AG10803 (cell line): ENCODE measurements around the gene FAM20B.

Source experiments
- DNase-seq: peaks from one replicate; pipeline ENCODE4 v3.0.0; 2010; ENCODE audit warnings: low read depth
- H3K4me3 ChIP-seq: 2 replicates; pipeline ENCODE4 v1.5.1; 2011; ENCODE audit warnings: mild to moderate bottlenecking, low read length, control low read depth
- TF ChIP-seq, protein P1 (sequence below): conservative IDR thresholded peaks from 2 replicates; pipeline ENCODE4 v1.5.1; 2011; ENCODE audit warnings: mild to moderate bottlenecking, low read length, control low read depth, inconsistent platforms

FAM20B gene

DNA sequence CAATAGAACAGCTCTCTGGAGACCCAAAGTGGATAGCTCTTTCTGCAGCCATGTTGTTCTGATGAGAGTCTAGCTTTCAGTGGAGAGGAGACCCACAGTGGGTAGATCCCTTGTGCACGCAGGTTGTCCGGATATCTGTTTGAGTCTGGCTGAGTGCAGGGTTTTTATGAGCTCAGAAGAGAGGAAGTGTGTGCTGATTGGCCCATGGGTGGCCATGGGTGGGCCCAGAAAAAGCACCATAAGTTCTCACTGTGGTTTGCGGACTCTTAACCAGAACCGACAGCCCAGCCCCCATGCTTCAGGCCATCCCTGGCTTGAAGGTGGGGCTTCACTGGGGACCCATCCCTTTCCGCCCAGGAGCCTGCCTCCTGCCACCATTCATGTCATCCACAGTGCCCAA, 17.0 kb downstream of the FAM20B start:
- H3K4me3 ChIP-seq, result no peak overlapping the region
- TF ChIP-seq, protein P1, sequence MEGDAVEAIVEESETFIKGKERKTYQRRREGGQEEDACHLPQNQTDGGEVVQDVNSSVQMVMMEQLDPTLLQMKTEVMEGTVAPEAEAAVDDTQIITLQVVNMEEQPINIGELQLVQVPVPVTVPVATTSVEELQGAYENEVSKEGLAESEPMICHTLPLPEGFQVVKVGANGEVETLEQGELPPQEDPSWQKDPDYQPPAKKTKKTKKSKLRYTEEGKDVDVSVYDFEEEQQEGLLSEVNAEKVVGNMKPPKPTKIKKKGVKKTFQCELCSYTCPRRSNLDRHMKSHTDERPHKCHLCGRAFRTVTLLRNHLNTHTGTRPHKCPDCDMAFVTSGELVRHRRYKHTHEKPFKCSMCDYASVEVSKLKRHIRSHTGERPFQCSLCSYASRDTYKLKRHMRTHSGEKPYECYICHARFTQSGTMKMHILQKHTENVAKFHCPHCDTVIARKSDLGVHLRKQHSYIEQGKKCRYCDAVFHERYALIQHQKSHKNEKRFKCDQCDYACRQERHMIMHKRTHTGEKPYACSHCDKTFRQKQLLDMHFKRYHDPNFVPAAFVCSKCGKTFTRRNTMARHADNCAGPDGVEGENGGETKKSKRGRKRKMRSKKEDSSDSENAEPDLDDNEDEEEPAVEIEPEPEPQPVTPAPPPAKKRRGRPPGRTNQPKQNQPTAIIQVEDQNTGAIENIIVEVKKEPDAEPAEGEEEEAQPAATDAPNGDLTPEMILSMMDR, result no peak
- DNase-seq, result no peak

GRCh38 chr1:179043266-179043665, 17.6 kb downstream of the FAM20B start:
- TF ChIP-seq, protein P1, result no peak
- no peak overlapping the region for H3K4me3 ChIP-seq
- no peak for DNase-seq

DNA sequence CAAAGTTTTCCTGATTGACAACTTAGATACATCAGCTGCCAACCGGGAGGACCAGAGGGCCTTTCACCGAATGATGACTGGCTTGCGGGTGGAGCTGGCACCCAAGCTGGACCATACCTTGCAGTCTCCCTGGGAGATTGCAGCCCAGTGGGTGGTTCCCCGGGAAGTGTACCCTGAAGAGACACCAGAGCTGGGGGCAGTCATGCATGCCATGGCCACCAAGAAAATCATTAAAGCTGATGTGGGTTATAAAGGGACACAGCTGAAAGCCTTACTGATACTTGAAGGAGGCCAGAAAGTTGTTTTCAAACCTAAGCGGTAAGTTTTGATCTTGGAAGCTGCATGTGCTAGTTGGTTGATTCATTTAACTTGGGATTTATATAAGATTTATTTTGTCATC, 18.2 kb downstream of the FAM20B start:
- DNase-seq, result no peak
- no peak overlapping the region for H3K4me3 ChIP-seq
- TF ChIP-seq, protein P1, result no peak

DNA sequence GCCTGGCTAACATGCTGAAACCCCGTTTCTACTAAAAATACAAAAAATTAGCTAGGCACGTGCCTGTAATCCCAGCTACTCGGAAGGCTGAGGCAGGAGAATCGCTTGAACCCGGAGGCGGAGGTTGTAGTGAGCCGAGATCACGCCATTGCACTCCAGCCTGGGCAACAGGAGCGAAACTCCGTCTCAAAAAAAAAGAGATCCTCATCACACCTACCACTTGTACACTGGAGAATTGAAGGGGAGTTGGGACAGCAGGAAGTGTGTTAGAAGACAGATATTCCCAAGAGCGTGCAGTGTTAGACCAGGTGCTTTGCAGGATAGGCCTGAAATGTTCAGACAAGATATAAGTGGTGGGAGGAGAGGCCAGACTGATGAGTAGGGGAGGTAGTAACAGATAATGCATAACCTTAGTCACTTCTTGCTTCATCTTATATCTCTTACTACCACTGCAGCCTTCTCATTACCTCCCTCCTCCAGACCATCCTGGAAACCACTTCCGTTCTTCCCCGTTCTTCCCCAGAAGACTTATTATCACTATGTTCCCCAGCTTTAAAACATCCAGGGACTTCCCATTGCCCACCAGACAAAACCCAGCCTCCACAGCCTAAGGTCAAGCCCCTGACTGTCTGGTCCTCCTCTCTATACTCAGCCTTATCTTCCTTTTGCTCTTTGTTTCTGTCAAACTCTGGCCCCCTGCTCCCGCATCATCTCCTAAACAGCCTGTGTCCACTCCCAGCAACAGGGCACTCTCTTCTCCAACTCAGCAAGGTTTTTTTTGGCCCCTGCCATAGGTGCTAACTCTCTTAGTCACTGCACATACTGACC, 21.3 kb downstream of the FAM20B start:
- TF ChIP-seq, protein P1, result no peak
- no peak for DNase-seq
- no peak overlapping the region for H3K4me3 ChIP-seq

DNA sequence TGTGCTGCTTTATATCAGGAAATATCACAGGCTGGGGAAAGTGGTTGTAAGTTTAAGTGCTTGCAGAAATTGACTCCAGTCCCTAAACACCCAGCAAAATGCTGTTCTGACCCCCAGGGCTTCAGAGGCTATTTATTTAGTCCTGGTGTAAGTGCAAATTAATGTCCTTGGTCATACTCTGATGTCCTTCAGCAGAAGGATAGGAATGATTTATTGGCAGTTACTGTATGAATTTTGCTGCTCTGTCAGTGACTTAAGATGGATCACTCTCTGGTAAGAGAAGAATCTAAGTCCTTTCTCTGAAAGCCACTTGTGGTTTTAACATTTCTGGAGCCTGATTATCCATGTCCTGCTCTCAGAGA, 21.9 kb downstream of the FAM20B start:
- H3K4me3 ChIP-seq, result no peak overlapping the region
- DNase-seq, result peak; percentile 20
- TF ChIP-seq, protein P1, result no peak

- DNase-seq, result no peak
- TF ChIP-seq, protein P1, result no peak
- no peak overlapping the region for H3K4me3 ChIP-seq
These were observed 22.8 kb downstream of the FAM20B start for GRCh38 chr1:179048339-179049124.

DNA sequence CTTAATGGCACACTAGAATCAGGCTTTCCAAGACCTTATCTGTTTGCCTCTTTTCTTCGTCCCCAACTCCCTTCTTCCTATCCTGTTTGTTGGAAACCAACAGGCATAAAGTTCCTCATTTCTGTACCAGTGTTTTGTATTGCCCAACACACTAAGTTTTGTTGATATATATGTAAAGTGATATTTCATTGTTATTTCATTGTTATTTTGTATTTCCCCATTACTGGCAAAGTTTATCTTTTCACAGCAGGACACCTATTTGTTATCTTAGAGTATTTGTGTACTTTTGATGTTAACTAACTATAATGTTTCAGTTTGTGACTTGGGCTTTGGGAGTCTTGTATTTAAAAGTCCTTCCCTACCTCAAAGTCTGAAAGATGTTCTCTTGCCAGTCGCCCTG, 27.1 kb downstream of the FAM20B start:
- DNase-seq, result no peak
- H3K4me3 ChIP-seq, result no peak overlapping the region

More for the DNA sequence above, 27.1 kb downstream of the FAM20B start:
- TF ChIP-seq, protein P1, result no peak
